HG03060 (cell line): ENCODE data around the gene FAM184A.

ENCODE experiments used
- ATAC-seq: cut with Tn5 transposase; IDR thresholded peaks from one replicate; pipeline ENCODE4 v1.9.1; 2021; ENCODE audit warnings: low read depth, moderate number of reproducible peaks; ENCODE audit not compliant: unreplicated experiment

FAM184A gene

GRCh38 chr6:118974790-118975189 lies 103.7 kb downstream of the FAM184A start:
- ATAC-seq = no peak

DNA sequence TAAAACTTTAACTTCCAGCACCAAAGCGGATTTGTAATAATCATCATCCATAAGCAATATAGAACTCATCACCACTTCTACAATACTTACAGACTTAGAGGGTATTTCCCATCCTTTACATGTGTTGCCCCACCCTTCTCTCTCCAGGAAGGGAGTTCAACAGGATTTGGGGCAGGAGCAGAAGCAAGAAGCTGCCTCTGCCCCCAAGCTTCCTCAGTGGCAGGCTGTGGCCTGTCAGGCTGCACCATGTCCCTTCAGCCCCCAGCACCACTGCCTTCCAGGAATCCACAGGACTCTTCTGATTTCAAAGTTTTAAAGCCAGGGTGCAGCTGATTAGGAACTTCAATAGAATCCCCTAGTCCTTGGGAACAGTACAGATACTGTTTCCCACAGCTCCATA lies 106.8 kb downstream of the FAM184A start:
- ATAC-seq = no peak

GRCh38 chr6:118970866-118971265 lies 107.6 kb downstream of the FAM184A start:
- ATAC-seq = no peak

- no peak for ATAC-seq
These were observed 110.0 kb downstream of the FAM184A start for GRCh38 chr6:118968416-118968815.

- no peak for ATAC-seq
These were observed 111.2 kb downstream of the FAM184A start for GRCh38 chr6:118967239-118967638.

- no peak for ATAC-seq
These were observed 112.6 kb downstream of the FAM184A start for GRCh38 chr6:118965843-118966370.

- ATAC-seq = no peak
These were observed 113.1 kb downstream of the FAM184A start for GRCh38 chr6:118965371-118965770.

GRCh38 chr6:118963003-118963402 lies 115.5 kb downstream of the FAM184A start:
- ATAC-seq = no peak

DNA sequence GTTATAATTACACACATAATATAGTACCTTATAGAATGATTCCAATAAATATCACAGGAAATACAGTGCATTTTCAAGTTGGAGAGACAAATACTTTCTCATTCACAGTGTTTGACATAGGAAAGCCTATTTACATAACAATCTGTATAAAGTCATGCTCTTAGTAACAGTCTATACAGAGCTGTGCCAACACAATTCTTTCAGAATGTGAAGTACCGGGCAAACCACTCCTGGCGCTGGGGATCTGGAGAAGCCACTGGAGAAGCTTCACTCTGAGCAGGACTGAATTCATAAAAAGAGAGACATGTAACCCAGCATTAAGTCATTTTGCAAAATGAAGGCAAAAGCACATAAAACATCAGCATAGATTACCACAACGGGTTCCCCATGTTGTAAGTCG lies 118.6 kb downstream of the FAM184A start:
- ATAC-seq = no peak

DNA sequence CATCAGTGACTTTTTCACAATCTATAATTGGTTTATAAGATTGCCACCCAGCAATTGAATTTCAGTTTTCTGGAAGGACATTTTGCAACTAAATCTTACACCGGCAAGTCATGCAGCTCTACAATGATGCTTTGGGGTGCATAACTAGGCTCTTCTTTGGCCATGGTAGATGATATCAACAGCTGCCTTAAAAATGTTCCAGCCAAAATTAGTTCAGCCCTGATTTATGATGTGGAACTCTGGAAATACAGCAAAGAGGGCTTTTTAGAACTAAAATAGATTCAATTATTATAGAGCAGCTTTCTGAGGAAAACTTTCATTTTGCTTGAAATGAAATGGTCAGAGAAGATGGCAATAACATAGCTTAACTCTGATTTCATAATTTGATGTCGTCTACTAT lies 125.1 kb downstream of the FAM184A start:
- no peak for ATAC-seq

GRCh38 chr6:118952683-118953082 lies 125.8 kb downstream of the FAM184A start:
- no peak for ATAC-seq

- no peak for ATAC-seq
These were observed 133.2 kb downstream of the FAM184A start for GRCh38 chr6:118945217-118945616.

DNA sequence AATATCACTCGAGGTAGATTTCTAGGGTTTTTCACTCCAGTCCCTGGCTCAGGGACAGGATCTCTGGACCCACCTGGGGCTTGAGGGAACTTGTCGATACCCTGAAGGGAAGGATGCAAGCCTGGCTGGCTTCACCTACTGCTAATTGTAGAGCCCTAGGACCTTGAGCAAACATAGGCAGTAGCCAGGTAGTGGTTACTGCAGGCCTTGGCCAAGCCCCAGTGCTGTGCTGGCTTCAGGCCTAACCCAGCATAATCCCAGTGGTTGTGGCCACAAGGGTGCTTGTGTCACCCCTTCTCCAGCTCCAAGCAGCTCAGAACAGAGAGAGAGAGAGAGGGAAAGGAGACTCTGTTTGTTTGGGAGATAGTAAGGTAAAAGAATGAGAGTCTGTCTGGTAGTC lies 137.7 kb downstream of the FAM184A start:
- no peak for ATAC-seq

- ATAC-seq = no peak
These were observed 138.8 kb downstream of the FAM184A start for GRCh38 chr6:118939683-118940082.

DNA sequence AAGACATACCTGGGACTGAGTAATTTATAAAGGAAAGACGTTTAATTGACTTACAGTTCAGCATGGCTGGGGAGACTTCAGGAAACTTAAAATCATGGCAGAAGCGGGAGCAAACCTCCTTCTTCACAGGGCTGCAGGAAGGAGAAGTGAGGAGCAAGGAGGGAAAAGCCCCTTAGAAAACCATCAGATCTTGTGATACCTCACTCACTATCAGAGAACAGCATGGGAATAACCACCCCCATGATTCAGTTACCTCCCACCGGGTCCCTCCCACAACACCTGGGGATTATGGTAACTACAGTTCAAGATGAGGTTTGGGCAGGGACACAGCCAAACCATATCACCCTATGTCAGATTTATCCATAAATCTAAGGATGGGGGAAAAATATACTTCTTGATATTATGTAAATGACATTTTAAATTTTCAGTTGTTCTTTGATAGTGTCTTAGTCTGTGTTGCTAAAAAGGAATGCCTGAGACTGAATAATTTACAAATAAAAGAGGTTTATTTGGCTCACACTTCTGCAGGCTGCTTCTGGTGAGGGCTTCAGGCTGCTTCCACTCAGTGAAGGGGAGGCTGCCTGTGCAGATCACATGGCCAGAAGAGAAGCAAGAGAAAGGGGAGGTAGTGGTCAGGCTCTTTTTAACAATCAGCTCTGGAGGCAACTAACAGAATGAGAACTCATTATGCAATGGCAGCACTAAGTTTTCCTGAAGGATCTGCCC lies 142.3 kb downstream of the FAM184A start:
- ATAC-seq = no peak

DNA sequence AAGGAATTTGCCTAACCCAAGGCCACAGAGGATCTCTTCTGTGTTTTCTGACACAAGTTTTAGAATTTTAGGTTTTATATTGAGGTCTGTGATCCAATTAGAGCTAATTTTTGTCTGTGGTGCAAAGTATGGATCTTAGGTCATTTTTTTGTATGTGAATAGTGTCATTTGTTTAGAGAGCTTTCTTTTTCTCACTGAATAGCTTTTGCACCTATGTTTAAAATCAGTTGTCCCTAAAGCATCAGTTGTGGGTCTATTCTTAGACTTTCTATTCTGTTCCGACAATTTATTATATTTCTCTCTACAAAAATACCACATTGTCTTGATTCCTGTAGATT lies 143.2 kb downstream of the FAM184A start:
- peak; percentile 8 for ATAC-seq

DNA sequence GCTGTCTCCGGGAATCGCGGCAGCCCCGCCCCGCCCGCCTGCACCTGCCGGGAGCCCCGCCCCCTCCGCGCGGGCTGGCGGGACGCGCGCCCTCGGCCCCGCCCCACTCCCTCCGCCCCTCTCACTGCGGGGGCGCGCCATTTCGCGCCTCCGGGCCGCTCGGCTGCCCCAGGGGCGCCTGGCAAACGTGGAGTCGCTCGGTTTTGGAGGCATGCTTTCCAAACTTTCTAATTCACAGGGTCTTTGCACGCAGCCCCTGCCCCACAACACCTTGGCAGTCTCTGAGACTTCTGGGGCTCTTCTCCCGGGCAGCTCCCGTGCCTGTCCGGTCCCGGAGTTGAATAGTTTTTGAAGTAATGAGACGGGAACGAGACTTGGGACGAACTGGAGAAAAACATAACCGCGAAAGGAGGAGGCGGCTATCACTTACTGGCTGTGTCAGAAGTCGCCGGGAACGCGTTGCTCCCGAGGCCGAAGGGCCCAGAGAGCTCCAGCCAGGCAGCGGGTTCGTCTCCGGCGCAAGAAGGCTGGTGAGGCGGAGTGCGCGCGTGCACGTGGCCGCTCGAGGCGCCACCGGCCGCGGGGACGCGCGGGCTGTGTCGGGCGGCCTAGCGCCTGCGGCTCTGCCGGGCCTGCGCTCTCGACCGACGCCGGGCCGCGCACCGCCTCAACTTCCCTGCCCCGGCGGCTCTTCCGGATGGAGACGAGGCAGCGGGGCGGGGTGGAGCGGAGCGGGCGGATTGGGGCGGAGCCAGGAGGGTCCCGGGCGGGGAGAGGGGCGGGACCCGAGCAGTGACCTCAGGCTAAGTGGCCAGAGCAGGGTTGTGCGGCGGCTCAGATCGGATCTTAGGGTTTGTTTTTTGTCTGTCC lies 143.8 kb downstream of the FAM184A start, which contains the start of gene MCM9:
TSS of gene MCM9 (minus strand) at position 699 of the 870 bp plus-strand sequence. CDS start 3,436 bp downstream, outside the sequence.
- ATAC-seq = peak; percentile 85

GRCh38 chr6:118933855-118934460 lies 144.5 kb downstream of the FAM184A start:
- peak; percentile 2 for ATAC-seq

DNA sequence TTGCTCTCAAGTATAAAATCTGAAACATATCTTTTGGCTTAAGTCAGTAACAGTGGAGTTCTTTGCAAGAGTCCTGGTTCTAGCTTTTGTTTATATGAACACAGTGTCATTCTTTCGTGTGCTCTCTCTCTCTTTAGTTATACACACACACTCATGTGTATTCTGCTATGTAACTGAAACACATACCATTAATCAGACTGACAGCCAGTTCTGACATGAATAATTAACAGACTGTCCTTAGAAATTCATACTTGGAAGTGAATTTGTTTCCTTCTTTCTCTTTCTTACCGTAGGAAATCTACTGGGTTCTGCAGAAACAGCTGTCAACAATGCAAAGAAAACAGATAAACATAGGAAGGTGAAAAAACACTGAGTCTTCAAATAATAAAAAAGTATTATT lies 146.0 kb downstream of the FAM184A start:
- no peak for ATAC-seq

- no peak for ATAC-seq
These were observed 147.0 kb downstream of the FAM184A start for GRCh38 chr6:118931436-118931835.

DNA sequence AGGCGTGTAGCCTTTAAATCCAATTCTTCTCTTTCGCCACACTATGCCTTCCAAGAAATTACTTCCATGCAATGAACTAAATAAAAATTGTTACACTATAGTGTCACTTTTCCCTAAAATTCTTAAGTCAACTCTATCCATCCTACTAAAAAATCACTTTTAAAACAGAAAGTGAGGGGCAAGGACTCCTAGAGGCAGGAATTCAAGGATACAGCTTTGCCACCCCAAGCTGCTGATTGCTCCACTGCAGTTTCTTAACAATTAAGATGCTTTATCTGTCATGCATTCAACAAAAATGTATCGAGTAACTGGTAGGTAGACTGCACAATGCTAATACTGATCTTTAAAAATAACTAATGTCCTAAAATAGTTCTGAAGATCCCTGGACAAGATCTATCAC lies 147.8 kb downstream of the FAM184A start:
- no peak for ATAC-seq
